Fibroblast of lung (primary cell): ENCODE measurements around the gene RNF7. TPM values are rescaled to one million over a fixed set of nuclear protein-coding genes. Genes with fewer than 3 reads are reported as not detected.
A peak's percentile ranks its signal among the peaks of the same experiment; 100 is the strongest.
"Not testable (repeated sequence)": the region's sequence is repeated elsewhere in the genome, so short reads cannot be mapped to it uniquely, and the experiment has no call there.

Source experiments
- DNase-seq, 2 donors: peaks; one replicate each; pipeline versions ENCODE4 v3.0.0 to v3.0.0-alpha.2; 2010; ENCODE audit warnings: low read depth in 2 of 2
- H2AFZ ChIP-seq: 2 replicates; pipeline ENCODE4 v1.5.1; 2012; ENCODE audit warnings: low read length, control low read depth, inconsistent platforms
- H3K27ac ChIP-seq: 2 replicates; pipeline ENCODE4 v1.5.1; 2011; ENCODE audit warnings: low read length, control low read depth; ENCODE audit not compliant: insufficient read depth
- H3K27me3 ChIP-seq: 2 replicates; pipeline ENCODE4 v1.5.1; 2011; ENCODE audit warnings: mild to moderate bottlenecking, low read length; ENCODE audit not compliant: control insufficient read depth, insufficient read depth
- H3K36me3 ChIP-seq: 2 replicates; pipeline ENCODE4 v1.5.1; 2011; ENCODE audit warnings: low read length; ENCODE audit not compliant: control insufficient read depth, insufficient read depth
- H3K4me1 ChIP-seq: 2 replicates; pipeline ENCODE4 v1.5.1; 2011; ENCODE audit warnings: low read length; ENCODE audit not compliant: control insufficient read depth, insufficient read depth; ENCODE audit errors: extremely low read depth
- H3K4me2 ChIP-seq: 2 replicates; pipeline ENCODE4 v1.5.1; 2011; ENCODE audit warnings: low read length, control low read depth; ENCODE audit not compliant: insufficient read depth; ENCODE audit errors: extremely low read depth
- H3K4me3 ChIP-seq, 4 experiments: fragments of 200-600 bp in 1 of 4; sonication (generic) in 1 of 4; replicated peaks in 1 of 4; 2 replicates each; pipeline ENCODE4 v1.5.1; 2011 to 2016; ENCODE audit warnings: low read length in 4 of 4, low read depth in 3 of 4, mild to moderate bottlenecking in 3 of 4, control low read depth in 2 of 4, inconsistent platforms in 1 of 4, mixed read lengths in 1 of 4; ENCODE audit not compliant: insufficient read depth in 1 of 4; ENCODE audit errors: control extremely low read depth in 1 of 4
- H3K79me2 ChIP-seq: 2 replicates; pipeline ENCODE4 v1.5.1; 2012; ENCODE audit warnings: mild to moderate bottlenecking, low read length, inconsistent platforms; ENCODE audit not compliant: control insufficient read depth, insufficient read depth
- H3K9ac ChIP-seq: 2 replicates; pipeline ENCODE4 v1.5.1; 2011; ENCODE audit warnings: mild to moderate bottlenecking, low read length, control low read depth; ENCODE audit not compliant: insufficient read depth
- H3K9me3 ChIP-seq: 2 replicates; pipeline ENCODE4 v1.5.1; 2012; ENCODE audit warnings: low read depth, low read length; ENCODE audit not compliant: control insufficient read depth, insufficient read depth
- H4K20me1 ChIP-seq: 2 replicates; pipeline ENCODE4 v1.5.1; 2011; ENCODE audit warnings: low read length; ENCODE audit not compliant: control insufficient read depth, insufficient read depth; ENCODE audit errors: extremely low read depth
- EZH2 ChIP-seq: IDR thresholded peaks from 2 replicates; pipeline ENCODE4 v1.5.1; 2012; ENCODE audit warnings: low read length, control low read depth, mild to moderate bottlenecking; ENCODE audit errors: missing control alignments
- polyA plus RNA-seq, 2 donors: library from polyadenylated mRNA; depleted of rRNA in 1 of 2; stranded (reverse) in 1 of 2; unstranded in 1 of 2; fragments of >200 nt; gene quantifications; 2 replicates each; pipeline ENCODE4 v1.2.1, GENCODE V29; 2011 to 2012; ENCODE audit warnings: missing spikeins in 1 of 2
- total RNA-seq: library from RNA; depleted of rRNA; stranded (reverse); fragments of >200 nt; gene quantifications from 2 replicates; pipeline ENCODE4 v1.2.1, GENCODE V29; 2014
- TF ChIP-seq, protein P1 (sequence below), 2 donors: IDR thresholded peaks in 1 of 2; conservative IDR thresholded peaks in 1 of 2; 1 replicate in 1 of 2; 2 replicates in 1 of 2; pipeline ENCODE4 v1.5.1; 2011 to 2012; ENCODE audit warnings: low read length in 2 of 2, control low read depth in 1 of 2, inconsistent platforms in 1 of 2, low read depth in 1 of 2, mild to moderate bottlenecking in 1 of 2

The RNF7 gene
- total and polyA plus RNA-seq, 2 donors (not counting 1 experiment from before 2014, with no cell fraction given) = 38.6 to 123 TPM

DNA sequence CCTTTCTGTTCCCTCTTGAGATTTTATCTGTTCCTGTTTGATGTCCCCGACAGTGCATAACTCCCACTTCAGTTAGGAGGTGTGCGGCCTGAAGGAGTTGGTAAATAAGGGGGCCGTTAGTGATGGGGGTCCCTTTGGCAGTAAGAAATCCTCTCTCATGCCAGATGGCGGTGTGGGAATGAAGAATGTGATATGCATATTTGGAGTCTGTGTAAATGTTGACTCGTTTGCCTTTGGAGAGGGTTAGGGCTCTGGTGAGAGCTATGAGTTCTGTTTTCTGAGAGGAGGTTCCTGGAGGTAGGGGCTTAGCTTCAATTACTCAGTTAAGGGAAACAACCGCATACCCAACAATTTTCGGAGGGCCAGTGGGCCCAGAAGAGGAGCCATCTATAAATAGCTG, 38.8 kb upstream of the RNF7 start:
- no peak for TF ChIP-seq EZH2
- TF ChIP-seq, protein P1, sequence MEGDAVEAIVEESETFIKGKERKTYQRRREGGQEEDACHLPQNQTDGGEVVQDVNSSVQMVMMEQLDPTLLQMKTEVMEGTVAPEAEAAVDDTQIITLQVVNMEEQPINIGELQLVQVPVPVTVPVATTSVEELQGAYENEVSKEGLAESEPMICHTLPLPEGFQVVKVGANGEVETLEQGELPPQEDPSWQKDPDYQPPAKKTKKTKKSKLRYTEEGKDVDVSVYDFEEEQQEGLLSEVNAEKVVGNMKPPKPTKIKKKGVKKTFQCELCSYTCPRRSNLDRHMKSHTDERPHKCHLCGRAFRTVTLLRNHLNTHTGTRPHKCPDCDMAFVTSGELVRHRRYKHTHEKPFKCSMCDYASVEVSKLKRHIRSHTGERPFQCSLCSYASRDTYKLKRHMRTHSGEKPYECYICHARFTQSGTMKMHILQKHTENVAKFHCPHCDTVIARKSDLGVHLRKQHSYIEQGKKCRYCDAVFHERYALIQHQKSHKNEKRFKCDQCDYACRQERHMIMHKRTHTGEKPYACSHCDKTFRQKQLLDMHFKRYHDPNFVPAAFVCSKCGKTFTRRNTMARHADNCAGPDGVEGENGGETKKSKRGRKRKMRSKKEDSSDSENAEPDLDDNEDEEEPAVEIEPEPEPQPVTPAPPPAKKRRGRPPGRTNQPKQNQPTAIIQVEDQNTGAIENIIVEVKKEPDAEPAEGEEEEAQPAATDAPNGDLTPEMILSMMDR (conservative IDR thresholded peaks at IDR 0.05 in 1 of 2, IDR thresholded peaks at IDR 0.05 in 1 of 2; ENCODE audit: low read depth in 1 of 2, low read length in 2 of 2) = no peak
- no peak overlapping the region for H3K27ac ChIP-seq
- H3K4me3 ChIP-seq = no peak overlapping the region
- no peaks in the 10 kb centered on the region for H3K36me3 ChIP-seq
- H4K20me1 ChIP-seq = no peaks in the 10 kb centered on the region
- no peaks in the 10 kb centered on the region for H3K4me1 ChIP-seq
- no peaks in the 10 kb centered on the region for H3K79me2 ChIP-seq
- H3K9me3 ChIP-seq = no peaks in the 10 kb centered on the region
- H3K9ac ChIP-seq = no peak overlapping the region
- DNase-seq = peak in 1 of 2 donors; percentile 19
- H3K27me3 ChIP-seq = no peaks in the 10 kb centered on the region
- H3K4me2 ChIP-seq = no peak overlapping the region
- H2AFZ ChIP-seq = no peak overlapping the region

DNA sequence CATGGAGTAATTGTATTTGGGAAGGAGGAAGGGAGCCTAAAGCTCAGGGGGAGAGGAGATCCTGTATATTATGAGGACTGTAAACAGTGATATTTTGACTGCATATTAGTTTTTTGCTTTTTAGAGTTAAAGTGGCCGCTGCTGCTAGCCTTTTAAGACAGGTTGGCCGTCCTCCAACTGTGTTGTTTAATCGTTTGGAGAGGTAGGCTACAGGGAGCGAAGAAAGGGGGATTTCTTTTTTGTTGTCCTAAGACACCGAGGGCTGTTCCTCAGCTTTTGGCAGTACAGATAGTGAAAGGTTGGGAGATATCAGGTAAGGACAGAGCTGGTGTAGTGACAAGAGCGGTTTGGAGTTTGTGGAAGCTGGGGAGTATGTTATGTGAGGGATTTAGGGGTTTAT, 38.2 kb upstream of the RNF7 start:
- Histone ChIP-seq H3K79me2 (no peaks in the 10 kb centered on the region), H3K36me3 (no peaks in the 10 kb centered on the region)
- no peak for DNase-seq

DNA sequence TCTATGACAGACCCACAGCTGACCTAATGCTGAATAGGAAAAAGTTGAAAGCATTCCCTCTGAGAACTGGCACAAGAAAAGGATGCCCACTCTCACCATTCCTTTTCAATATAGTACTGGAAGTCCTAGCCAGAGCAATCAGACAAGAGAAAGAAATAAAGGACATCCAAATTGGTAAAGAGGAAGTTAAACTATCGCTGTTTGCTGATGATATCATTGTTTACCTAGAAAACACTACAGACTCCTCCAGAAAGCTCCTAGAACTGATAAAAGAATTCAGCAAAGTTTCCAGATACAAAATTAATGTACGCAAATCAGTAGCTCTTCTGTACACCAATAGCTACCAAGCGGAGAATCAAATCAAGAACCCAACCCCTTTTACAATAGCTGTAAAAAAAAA, 34.7 kb upstream of the RNF7 start:
- not testable (repeated sequence) for H3K36me3 ChIP-seq, H3K79me2 ChIP-seq, H2AFZ ChIP-seq, DNase-seq, H3K4me2 ChIP-seq, H3K27ac ChIP-seq, H3K27me3 ChIP-seq, H3K9ac ChIP-seq, H4K20me1 ChIP-seq, H3K4me1 ChIP-seq, H3K9me3 ChIP-seq, H3K4me3 ChIP-seq

More for the DNA sequence above, 38.2 kb upstream of the RNF7 start:
- no peak overlapping the region for H3K27ac ChIP-seq
- H3K4me3 ChIP-seq = no peak overlapping the region
- no peak overlapping the region for H3K9ac ChIP-seq
- H3K4me2 ChIP-seq = no peak overlapping the region
- no peak overlapping the region for H2AFZ ChIP-seq
- H4K20me1 ChIP-seq = no peaks in the 10 kb centered on the region
- no peaks in the 10 kb centered on the region for H3K9me3 ChIP-seq
- H3K4me1 ChIP-seq = no peaks in the 10 kb centered on the region
- no peak for TF ChIP-seq EZH2
- TF ChIP-seq, protein P1 (conservative IDR thresholded peaks at IDR 0.05 in 1 of 2, IDR thresholded peaks at IDR 0.05 in 1 of 2; ENCODE audit: low read depth in 1 of 2, low read length in 2 of 2) = no peak
- no peaks in the 10 kb centered on the region for H3K27me3 ChIP-seq
